Ishikawa (cell line): ENCODE results near the gene KRT1.

ENCODE experiments used
- CEBPB ChIP-seq: IDR thresholded peaks from 2 replicates; pipeline ENCODE4 v1.6.1; 2012
- CREB1 ChIP-seq: IDR thresholded peaks from 2 replicates; pipeline ENCODE4 v1.6.1; 2012; ENCODE audit warnings: low read depth
- EGR1 ChIP-seq: IDR thresholded peaks from 2 replicates; pipeline ENCODE4 v1.6.1; 2012
- EP300 ChIP-seq: IDR thresholded peaks from 2 replicates; pipeline ENCODE4 v1.6.1; 2012; ENCODE audit warnings: borderline replicate concordance
- FOXM1 ChIP-seq: IDR thresholded peaks from 2 replicates; pipeline ENCODE4 v1.6.1; 2012; ENCODE audit warnings: low read depth, borderline replicate concordance
- MAX ChIP-seq: IDR thresholded peaks from 2 replicates; pipeline ENCODE4 v1.6.1; 2012
- NFIC ChIP-seq: IDR thresholded peaks from 2 replicates; pipeline ENCODE4 v1.6.1; 2012
- RAD21 ChIP-seq: IDR thresholded peaks from 2 replicates; pipeline ENCODE4 v1.6.1; 2012; ENCODE audit warnings: low read depth
- REST ChIP-seq: IDR thresholded peaks from 2 replicates; pipeline ENCODE4 v1.6.1; 2012; ENCODE audit warnings: low read depth, mild to moderate bottlenecking
- TAF1 ChIP-seq: IDR thresholded peaks from 2 replicates; pipeline ENCODE4 v1.6.1; 2012; ENCODE audit warnings: low read depth, mild to moderate bottlenecking
- TCF12 ChIP-seq: IDR thresholded peaks from 2 replicates; pipeline ENCODE4 v1.6.1; 2012; ENCODE audit warnings: low read depth
- TEAD4 ChIP-seq: IDR thresholded peaks from 2 replicates; pipeline ENCODE4 v1.6.1; 2012
- YY1 ChIP-seq: IDR thresholded peaks from 2 replicates; pipeline ENCODE4 v1.6.1; 2012; ENCODE audit warnings: low read depth
- ZBTB7A ChIP-seq: IDR thresholded peaks from 2 replicates; pipeline ENCODE4 v1.6.1; 2012; ENCODE audit warnings: low read depth
- TF ChIP-seq, protein P1 (sequence below): IDR thresholded peaks from 2 replicates; pipeline ENCODE4 v1.6.1; 2012

The KRT1 gene

GRCh38 chr12:52696588-52696987 is 16.4 kb upstream of the KRT1 start:
- TF ChIP-seq TAF1: no peak
- no peak for TF ChIP-seq FOXM1
- TF ChIP-seq YY1: no peak
- TF ChIP-seq EGR1: no peak
- no peak for TF ChIP-seq CEBPB
- no peak for TF ChIP-seq RAD21
- no peak for TF ChIP-seq CREB1
- no peak for TF ChIP-seq REST
- TF ChIP-seq, protein P1, sequence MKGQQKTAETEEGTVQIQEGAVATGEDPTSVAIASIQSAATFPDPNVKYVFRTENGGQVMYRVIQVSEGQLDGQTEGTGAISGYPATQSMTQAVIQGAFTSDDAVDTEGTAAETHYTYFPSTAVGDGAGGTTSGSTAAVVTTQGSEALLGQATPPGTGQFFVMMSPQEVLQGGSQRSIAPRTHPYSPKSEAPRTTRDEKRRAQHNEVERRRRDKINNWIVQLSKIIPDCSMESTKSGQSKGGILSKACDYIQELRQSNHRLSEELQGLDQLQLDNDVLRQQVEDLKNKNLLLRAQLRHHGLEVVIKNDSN: no peak

DNA sequence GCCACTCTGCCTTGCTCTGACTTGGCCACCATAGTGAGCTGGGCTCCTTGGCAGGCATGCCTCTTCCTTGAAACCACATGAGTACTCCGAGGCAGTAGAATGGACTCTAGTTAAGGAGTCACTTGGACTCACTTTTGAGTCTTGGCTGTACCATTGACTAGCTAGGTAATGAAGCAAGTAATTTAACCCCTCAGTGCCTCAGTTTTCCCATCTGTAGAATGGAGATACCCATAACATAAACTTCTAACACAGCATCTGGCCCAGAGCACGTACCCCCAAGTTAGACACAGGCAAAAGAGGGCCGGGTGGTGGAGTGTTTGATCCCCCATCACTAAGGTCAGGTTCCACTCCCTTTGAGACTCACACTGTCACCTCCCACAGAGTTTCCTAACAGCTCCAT is 14.8 kb upstream of the KRT1 start:
- TF ChIP-seq ZBTB7A: no peak
- no peak for TF ChIP-seq FOXM1
- TF ChIP-seq, protein P1: no peak
- no peak for TF ChIP-seq CEBPB
- TF ChIP-seq MAX: no peak
- TF ChIP-seq EGR1: no peak
- no peak for TF ChIP-seq TAF1
- no peak for TF ChIP-seq RAD21
- no peak for TF ChIP-seq YY1
- no peak for TF ChIP-seq NFIC
- TF ChIP-seq EP300: no peak
- TF ChIP-seq TCF12: no peak
- no peak for TF ChIP-seq TEAD4

DNA sequence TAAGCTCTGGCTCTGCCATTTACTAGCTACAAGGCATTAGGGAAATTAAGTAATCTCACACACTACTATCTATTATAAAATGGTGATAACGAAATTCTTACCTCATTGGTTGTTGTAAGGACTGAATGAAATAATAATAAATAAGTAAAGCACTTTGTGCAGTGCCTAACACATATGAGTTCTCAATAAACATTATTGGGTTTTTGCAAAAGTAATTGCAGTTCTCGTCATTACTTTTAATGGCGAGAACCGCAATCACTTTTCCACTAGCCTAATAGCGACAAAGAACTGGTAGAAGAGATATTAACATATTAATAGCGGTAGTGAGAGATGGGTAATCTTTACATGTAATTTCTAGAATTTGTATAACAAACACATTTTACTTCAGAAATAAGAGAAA is 13.9 kb upstream of the KRT1 start:
- TF ChIP-seq CREB1 (no peak), ZBTB7A (no peak), TAF1 (no peak), RAD21 (no peak)
- TF ChIP-seq, protein P1: no peak

DNA sequence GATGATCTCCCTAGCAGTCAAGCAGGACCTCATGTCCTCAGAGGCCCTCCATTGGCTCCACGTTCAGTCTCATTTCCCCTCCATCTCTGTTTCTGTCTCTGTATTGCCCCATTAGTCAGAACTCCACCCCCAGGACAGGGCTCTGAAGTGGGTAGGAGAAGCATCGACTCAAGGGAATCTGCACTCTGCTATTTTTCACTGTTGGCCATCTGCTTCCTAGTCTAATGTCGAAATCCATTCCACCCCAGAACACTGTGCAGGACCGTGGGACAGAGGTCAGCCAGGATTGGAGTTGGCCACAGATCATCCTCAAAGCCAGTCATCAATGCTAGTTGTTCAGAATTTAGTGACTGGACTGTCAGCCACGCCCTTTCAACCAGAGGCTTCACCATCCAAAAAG is 13.1 kb upstream of the KRT1 start:
- TF ChIP-seq TAF1 (no peak), CEBPB (no peak), MAX (no peak), REST (no peak)
- TF ChIP-seq, protein P1: no peak

- TF ChIP-seq RAD21 (peak; percentile 30; the same call in 1 of the 2 replicates), NFIC (no peak)
Observed at GRCh38 chr12:52692254-52692653, 12.0 kb upstream of the KRT1 start.

GRCh38 chr12:52691841-52692150 is 11.6 kb upstream of the KRT1 start:
- TF ChIP-seq ZBTB7A (no peak), YY1 (no peak)
